ENCODE measurements around the gene MATK. TPM values are rescaled to one million over a fixed set of nuclear protein-coding genes. Genes with fewer than 3 reads are reported as not detected.

The MATK gene
- total and polyA plus RNA-seq, 10 of the 15 experiments (the other 5 are each of a cell fraction or from before 2014, with no cell fraction given), result 0.24 to 2.2 (median 1.1) TPM; not detected in 2

DNA sequence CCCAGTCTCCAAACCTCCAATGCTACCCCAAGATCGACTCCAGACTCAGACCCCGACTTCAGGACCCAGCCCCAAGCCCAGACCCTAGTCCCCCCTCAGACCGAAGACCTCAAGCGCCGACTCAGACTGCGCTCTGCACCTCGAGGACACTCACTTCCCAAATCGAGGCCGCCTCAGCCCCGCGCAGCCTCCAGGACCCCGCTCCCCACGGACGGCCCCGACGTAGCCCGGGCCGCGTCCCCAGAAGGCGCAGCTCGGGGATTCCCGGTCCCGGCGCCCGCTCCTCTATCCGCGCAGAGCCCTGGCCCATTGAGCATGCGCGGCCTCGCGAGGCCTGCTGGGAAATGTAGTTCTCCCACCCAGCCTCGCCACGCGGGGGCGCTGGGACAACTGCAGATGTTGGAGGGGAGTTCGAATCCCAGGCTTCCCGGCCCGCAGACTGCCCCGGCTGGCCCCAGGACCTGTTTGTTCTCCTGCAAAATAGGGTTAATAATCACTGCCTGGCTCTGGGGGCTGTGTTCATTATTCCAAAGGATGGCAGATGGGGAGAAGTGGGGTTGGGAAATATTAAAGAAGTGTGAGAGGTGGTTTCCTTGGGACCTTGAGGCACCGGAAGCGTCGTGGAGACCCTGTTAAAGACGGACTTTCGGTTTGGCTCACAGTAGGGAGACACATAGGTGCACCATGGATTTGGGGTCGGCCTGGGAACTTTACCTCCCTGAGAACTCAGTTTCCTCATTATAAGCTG is 24.6 kb downstream of the MATK start, which contains the start of gene APBA3 (continued):
- TF ChIP-seq, protein P1, sequence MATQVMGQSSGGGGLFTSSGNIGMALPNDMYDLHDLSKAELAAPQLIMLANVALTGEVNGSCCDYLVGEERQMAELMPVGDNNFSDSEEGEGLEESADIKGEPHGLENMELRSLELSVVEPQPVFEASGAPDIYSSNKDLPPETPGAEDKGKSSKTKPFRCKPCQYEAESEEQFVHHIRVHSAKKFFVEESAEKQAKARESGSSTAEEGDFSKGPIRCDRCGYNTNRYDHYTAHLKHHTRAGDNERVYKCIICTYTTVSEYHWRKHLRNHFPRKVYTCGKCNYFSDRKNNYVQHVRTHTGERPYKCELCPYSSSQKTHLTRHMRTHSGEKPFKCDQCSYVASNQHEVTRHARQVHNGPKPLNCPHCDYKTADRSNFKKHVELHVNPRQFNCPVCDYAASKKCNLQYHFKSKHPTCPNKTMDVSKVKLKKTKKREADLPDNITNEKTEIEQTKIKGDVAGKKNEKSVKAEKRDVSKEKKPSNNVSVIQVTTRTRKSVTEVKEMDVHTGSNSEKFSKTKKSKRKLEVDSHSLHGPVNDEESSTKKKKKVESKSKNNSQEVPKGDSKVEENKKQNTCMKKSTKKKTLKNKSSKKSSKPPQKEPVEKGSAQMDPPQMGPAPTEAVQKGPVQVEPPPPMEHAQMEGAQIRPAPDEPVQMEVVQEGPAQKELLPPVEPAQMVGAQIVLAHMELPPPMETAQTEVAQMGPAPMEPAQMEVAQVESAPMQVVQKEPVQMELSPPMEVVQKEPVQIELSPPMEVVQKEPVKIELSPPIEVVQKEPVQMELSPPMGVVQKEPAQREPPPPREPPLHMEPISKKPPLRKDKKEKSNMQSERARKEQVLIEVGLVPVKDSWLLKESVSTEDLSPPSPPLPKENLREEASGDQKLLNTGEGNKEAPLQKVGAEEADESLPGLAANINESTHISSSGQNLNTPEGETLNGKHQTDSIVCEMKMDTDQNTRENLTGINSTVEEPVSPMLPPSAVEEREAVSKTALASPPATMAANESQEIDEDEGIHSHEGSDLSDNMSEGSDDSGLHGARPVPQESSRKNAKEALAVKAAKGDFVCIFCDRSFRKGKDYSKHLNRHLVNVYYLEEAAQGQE (IDR thresholded peaks at IDR 0.05; ENCODE audit: low read depth, low read length), result no peak
- TF ChIP-seq LARP7 (IDR thresholded peaks at IDR 0.05) (peak; percentile 84), ZNF592 (IDR thresholded peaks at IDR 0.05) (no peak), NR2F1 (conservative IDR thresholded peaks at IDR 0.05) (no peak), NR2C1 (IDR thresholded peaks at IDR 0.05) (no peak; the same call in 1 of the 2 replicates), FOS (IDR thresholded peaks at IDR 0.05; ENCODE audit: borderline replicate concordance, extremely low read depth, insufficient read length) (no peak), STAT3 (IDR thresholded peaks at IDR 0.05; ENCODE audit: low read depth, low read length) (no peak), CHD2 (IDR thresholded peaks at IDR 0.05; ENCODE audit: borderline replicate concordance, low read depth, low read length) (no peak), ZNF217 (IDR thresholded peaks at IDR 0.05) (peak; percentile 97)
- TF ChIP-seq, protein P2, sequence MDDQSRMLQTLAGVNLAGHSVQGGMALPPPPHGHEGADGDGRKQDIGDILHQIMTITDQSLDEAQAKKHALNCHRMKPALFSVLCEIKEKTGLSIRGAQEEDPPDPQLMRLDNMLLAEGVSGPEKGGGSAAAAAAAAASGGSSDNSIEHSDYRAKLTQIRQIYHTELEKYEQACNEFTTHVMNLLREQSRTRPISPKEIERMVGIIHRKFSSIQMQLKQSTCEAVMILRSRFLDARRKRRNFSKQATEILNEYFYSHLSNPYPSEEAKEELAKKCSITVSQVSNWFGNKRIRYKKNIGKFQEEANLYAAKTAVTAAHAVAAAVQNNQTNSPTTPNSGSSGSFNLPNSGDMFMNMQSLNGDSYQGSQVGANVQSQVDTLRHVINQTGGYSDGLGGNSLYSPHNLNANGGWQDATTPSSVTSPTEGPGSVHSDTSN (IDR thresholded peaks at IDR 0.05; ENCODE audit: insufficient replicate concordance, low read depth, low read length), result no peak
- TF ChIP-seq, protein P3, sequence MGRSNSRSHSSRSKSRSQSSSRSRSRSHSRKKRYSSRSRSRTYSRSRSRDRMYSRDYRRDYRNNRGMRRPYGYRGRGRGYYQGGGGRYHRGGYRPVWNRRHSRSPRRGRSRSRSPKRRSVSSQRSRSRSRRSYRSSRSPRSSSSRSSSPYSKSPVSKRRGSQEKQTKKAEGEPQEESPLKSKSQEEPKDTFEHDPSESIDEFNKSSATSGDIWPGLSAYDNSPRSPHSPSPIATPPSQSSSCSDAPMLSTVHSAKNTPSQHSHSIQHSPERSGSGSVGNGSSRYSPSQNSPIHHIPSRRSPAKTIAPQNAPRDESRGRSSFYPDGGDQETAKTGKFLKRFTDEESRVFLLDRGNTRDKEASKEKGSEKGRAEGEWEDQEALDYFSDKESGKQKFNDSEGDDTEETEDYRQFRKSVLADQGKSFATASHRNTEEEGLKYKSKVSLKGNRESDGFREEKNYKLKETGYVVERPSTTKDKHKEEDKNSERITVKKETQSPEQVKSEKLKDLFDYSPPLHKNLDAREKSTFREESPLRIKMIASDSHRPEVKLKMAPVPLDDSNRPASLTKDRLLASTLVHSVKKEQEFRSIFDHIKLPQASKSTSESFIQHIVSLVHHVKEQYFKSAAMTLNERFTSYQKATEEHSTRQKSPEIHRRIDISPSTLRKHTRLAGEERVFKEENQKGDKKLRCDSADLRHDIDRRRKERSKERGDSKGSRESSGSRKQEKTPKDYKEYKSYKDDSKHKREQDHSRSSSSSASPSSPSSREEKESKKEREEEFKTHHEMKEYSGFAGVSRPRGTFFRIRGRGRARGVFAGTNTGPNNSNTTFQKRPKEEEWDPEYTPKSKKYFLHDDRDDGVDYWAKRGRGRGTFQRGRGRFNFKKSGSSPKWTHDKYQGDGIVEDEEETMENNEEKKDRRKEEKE (IDR thresholded peaks at IDR 0.05), result no peak
- TF ChIP-seq, protein P4, sequence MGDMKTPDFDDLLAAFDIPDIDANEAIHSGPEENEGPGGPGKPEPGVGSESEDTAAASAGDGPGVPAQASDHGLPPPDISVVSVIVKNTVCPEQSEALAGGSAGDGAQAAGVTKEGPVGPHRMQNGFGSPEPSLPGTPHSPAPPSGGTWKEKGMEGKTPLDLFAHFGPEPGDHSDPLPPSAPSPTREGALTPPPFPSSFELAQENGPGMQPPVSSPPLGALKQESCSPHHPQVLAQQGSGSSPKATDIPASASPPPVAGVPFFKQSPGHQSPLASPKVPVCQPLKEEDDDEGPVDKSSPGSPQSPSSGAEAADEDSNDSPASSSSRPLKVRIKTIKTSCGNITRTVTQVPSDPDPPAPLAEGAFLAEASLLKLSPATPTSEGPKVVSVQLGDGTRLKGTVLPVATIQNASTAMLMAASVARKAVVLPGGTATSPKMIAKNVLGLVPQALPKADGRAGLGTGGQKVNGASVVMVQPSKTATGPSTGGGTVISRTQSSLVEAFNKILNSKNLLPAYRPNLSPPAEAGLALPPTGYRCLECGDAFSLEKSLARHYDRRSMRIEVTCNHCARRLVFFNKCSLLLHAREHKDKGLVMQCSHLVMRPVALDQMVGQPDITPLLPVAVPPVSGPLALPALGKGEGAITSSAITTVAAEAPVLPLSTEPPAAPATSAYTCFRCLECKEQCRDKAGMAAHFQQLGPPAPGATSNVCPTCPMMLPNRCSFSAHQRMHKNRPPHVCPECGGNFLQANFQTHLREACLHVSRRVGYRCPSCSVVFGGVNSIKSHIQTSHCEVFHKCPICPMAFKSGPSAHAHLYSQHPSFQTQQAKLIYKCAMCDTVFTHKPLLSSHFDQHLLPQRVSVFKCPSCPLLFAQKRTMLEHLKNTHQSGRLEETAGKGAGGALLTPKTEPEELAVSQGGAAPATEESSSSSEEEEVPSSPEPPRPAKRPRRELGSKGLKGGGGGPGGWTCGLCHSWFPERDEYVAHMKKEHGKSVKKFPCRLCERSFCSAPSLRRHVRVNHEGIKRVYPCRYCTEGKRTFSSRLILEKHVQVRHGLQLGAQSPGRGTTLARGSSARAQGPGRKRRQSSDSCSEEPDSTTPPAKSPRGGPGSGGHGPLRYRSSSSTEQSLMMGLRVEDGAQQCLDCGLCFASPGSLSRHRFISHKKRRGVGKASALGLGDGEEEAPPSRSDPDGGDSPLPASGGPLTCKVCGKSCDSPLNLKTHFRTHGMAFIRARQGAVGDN (IDR thresholded peaks at IDR 0.05), result peak; percentile 61; the same call in 1 of the 2 replicates

Data from GM12878 (cell line).